IPS-20b (cell line): Measurements from ENCODE around the gene DMBT1.
"Not testable (repeated sequence)": the region's sequence is repeated elsewhere in the genome, so short reads cannot be mapped to it uniquely, and the experiment has no call there.

Experiments used
- H3K27ac ChIP-seq: one replicate; pipeline ENCODE4 v1.5.1; 2013; ENCODE audit warnings: low read length
- H3K27me3 ChIP-seq: 2 replicates; pipeline ENCODE4 v1.6.1; 2013; ENCODE audit warnings: mild to moderate bottlenecking, low read length, inconsistent platforms; ENCODE audit not compliant: insufficient read depth
- H3K36me3 ChIP-seq: 2 replicates; pipeline ENCODE4 v1.6.1; 2013; ENCODE audit warnings: low read depth, mild to moderate bottlenecking, inconsistent platforms, low read length, moderate library complexity; ENCODE audit not compliant: insufficient read depth
- H3K4me1 ChIP-seq: 2 replicates; pipeline ENCODE4 v1.6.1; 2013; ENCODE audit warnings: mild to moderate bottlenecking, control low read depth, inconsistent platforms, low read length, moderate library complexity; ENCODE audit not compliant: insufficient read depth
- H3K4me3 ChIP-seq: 2 replicates; pipeline ENCODE4 v1.5.1; 2013; ENCODE audit warnings: mild to moderate bottlenecking, low read length, inconsistent platforms
- H3K9ac ChIP-seq: 2 replicates; pipeline ENCODE4 v1.6.1; 2013; ENCODE audit warnings: low read depth, mild to moderate bottlenecking, inconsistent platforms, low read length, moderate library complexity
- H3K9me3 ChIP-seq: 2 replicates; pipeline ENCODE4 v1.6.1; 2013; ENCODE audit warnings: mild to moderate bottlenecking, low read depth, low read length, inconsistent platforms; ENCODE audit not compliant: insufficient read depth

DMBT1 gene

DNA sequence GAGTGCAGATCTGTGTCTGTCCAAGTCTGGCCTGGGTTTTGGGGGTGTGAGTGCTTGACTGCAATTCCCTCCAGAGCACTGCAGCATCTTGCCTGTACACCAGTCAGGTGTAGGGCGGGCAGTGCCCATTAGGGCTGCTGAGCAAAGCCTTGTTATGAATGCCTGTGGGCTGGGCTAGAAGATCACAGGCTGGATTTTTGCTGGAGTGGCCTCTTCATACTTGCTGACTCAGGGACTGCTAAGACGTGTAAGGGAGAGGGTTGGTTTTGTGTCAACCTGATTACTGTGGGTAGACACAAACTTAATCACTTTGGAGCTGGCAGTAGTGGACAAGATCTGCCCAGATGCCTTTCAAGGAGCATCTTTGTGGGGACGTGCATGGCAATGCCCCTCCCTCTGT is 29.6 kb downstream of the DMBT1 start:
- Histone ChIP-seq H3K4me3 (no peak overlapping the region), H3K36me3 (no peaks in the 10 kb centered on the region), H3K27ac (no peak overlapping the region), H3K9me3 (no peaks in the 10 kb centered on the region; the same call in 1 of the 2 replicates), H3K27me3 (no peaks in the 10 kb centered on the region), H3K4me1 (no peaks in the 10 kb centered on the region), H3K9ac (no peak overlapping the region)

DNA sequence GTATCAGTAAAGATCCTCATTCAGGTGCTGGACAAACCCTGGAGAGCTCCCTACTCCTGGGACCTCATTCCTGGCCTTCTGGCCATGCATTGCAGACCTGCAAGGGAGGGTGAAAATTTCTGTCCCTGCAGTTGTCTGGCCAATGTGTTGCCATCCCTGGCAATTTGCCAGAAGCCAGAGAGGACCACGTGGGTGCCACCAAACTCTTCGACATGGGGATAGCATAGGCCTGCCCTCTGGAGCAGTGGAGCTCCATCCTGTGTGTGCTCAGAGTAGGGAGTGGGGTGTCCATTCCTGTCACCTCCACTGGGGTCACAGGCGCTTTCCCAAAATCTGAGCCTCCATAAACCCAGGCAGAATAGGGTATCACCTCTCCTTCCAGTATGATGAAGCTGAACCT is 31.2 kb downstream of the DMBT1 start:
- H3K36me3 ChIP-seq = no peaks in the 10 kb centered on the region
- no peaks in the 10 kb centered on the region for H3K4me1 ChIP-seq
- no peak overlapping the region for H3K9ac ChIP-seq
- H3K9me3 ChIP-seq = no peaks in the 10 kb centered on the region
- H3K27ac ChIP-seq = no peak overlapping the region
- H3K27me3 ChIP-seq = no peaks in the 10 kb centered on the region
- no peak overlapping the region for H3K4me3 ChIP-seq

DNA sequence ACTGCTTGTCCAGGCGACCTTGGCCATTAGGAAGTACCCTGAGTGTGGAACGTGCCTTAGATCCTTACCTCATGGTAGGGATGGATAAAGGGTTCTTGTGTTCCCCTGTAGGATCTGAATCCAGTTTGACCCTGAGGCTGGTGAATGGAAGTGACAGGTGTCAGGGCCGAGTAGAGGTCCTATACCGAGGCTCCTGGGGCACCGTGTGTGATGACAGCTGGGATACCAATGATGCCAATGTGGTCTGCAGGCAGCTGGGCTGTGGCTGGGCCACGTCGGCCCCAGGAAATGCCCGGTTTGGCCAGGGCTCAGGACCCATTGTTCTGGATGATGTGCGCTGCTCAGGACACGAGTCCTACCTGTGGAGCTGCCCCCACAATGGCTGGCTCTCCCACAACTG is 31.6 kb downstream of the DMBT1 start:
- Histone ChIP-seq H3K36me3 (no peaks in the 10 kb centered on the region), H3K9ac (no peak overlapping the region), H3K27ac (no peak overlapping the region), H3K9me3 (no peaks in the 10 kb centered on the region), H3K4me1 (no peaks in the 10 kb centered on the region), H3K27me3 (no peaks in the 10 kb centered on the region), H3K4me3 (no peak overlapping the region)

DNA sequence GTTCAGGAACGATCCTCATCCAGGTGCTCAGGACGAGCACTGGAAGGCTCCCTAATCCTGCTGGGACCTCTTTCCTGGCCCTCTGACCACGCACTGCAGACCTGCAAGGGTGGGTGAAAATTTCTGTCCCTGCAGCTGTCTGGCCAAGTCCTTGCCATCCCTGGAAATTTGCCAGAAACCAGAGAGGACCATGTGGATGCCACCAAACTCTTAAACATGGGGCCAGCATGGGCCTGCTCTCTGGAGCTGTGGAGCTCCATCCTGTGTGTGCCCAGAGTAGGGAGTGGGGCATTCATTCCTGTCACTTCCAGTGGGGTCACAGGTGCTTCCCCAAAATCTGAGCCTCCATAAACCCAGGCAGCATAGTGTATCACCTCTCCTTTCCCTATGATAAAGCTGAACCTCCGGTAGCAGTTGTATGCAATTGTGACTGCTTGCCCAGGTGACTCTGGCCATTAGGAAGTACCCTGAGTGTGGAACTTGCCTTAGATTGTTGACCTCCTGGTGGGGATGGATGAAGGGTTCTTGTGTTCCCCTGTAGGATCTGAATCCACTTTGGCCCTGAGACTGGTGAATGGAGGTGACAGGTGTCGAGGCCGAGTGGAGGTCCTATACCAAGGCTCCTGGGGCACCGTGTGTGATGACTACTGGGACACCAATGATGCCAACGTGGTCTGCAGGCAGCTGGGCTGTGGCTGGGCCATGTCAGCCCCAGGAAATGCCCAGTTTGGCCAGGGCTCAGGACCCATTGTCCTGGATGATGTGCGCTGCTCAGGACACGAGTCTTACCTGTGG is 57.1 kb downstream of the DMBT1 start:
- no peak overlapping the region for H3K27ac ChIP-seq
- no peaks in the 10 kb centered on the region for H3K4me1 ChIP-seq
- no peak overlapping the region for H3K9ac ChIP-seq
- no peaks in the 10 kb centered on the region for H3K36me3 ChIP-seq
- H3K27me3 ChIP-seq = no peaks in the 10 kb centered on the region
- H3K9me3 ChIP-seq = peaks cover 5% of the 10 kb centered on the region
- no peak overlapping the region for H3K4me3 ChIP-seq

- Histone ChIP-seq H3K9ac (no peak overlapping the region), H3K27ac (no peak overlapping the region), H3K9me3 (peaks cover 10% of the 10 kb centered on the region), H3K36me3 (no peaks in the 10 kb centered on the region), H3K4me3 (no peak overlapping the region), H3K27me3 (no peaks in the 10 kb centered on the region), H3K4me1 (no peaks in the 10 kb centered on the region)
Measured at GRCh38 chr10:122618461-122619165, 58.1 kb downstream of the DMBT1 start.

DNA sequence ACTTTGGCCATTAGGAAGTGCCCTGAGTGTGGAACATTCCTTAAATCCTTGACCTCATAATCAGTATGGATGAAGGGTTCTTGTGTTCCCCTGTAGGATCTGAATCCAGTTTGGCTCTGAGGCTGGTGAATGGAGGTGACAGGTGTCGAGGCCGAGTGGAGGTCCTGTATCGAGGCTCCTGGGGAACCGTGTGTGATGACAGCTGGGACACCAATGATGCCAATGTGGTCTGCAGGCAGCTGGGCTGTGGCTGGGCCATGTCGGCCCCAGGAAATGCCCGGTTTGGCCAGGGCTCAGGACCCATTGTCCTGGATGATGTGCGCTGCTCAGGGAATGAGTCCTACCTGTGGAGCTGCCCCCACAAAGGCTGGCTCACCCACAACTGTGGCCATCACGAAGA is 60.4 kb downstream of the DMBT1 start:
- not testable (repeated sequence) for H3K9ac ChIP-seq, H3K36me3 ChIP-seq, H3K27me3 ChIP-seq, H3K27ac ChIP-seq, H3K4me3 ChIP-seq, H3K4me1 ChIP-seq
- peaks cover 15% of the 10 kb centered on the region for H3K9me3 ChIP-seq

- H3K27ac ChIP-seq = no peak overlapping the region
- no peaks in the 10 kb centered on the region for H3K27me3 ChIP-seq
- H3K36me3 ChIP-seq = no peaks in the 10 kb centered on the region
- peaks cover 10% of the 10 kb centered on the region for H3K9me3 ChIP-seq
- no peak overlapping the region for H3K4me3 ChIP-seq
- H3K4me1 ChIP-seq = peaks cover 5% of the 10 kb centered on the region; the same call in 1 of the 2 replicates
- no peak overlapping the region for H3K9ac ChIP-seq
Measured at GRCh38 chr10:122624546-122624945, 64.0 kb downstream of the DMBT1 start.

- no peak overlapping the region for H3K4me3 ChIP-seq
- H3K27me3 ChIP-seq = no peaks in the 10 kb centered on the region
- H3K9ac ChIP-seq = no peak overlapping the region
- peaks cover 5% of the 10 kb centered on the region; the same call in 1 of the 2 replicates for H3K4me1 ChIP-seq
- H3K36me3 ChIP-seq = no peaks in the 10 kb centered on the region
- H3K9me3 ChIP-seq = no peaks in the 10 kb centered on the region
- no peak overlapping the region for H3K27ac ChIP-seq
Measured at GRCh38 chr10:122630526-122630925, 70.0 kb downstream of the DMBT1 start.

GRCh38 chr10:122632031-122632430 is 71.5 kb downstream of the DMBT1 start:
- H3K27me3 ChIP-seq = no peaks in the 10 kb centered on the region
- H3K4me3 ChIP-seq = no peak overlapping the region
- no peak overlapping the region for H3K27ac ChIP-seq
- no peak overlapping the region for H3K9ac ChIP-seq
- H3K9me3 ChIP-seq = no peaks in the 10 kb centered on the region
- H3K36me3 ChIP-seq = no peaks in the 10 kb centered on the region
- H3K4me1 ChIP-seq = peaks cover 5% of the 10 kb centered on the region; the same call in 1 of the 2 replicates

GRCh38 chr10:122632576-122632975 is 72.0 kb downstream of the DMBT1 start:
- Histone ChIP-seq H3K4me1 (peaks cover 5% of the 10 kb centered on the region; the same call in 1 of the 2 replicates), H3K27me3 (no peaks in the 10 kb centered on the region), H3K9me3 (no peaks in the 10 kb centered on the region), H3K9ac (no peak overlapping the region), H3K27ac (no peak overlapping the region), H3K36me3 (no peaks in the 10 kb centered on the region), H3K4me3 (no peak overlapping the region)

DNA sequence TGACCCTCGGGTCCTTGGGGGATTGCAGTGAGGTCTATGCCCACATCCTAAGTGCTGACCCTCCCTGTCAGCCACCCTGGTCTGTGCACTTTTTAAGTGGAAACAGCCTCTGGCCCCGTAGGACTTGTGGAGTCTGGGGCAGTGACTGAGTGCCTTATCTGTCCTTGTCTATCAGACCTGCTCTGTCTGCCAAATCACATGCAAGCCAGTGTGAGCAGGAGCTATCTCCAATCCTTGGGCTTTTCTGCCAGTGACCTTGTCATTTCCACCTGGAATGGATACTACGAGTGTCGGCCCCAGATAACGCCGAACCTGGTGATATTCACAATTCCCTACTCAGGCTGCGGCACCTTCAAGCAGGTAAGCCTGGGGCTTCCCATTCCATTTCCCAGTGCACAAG is 76.4 kb downstream of the DMBT1 start:
- Histone ChIP-seq H3K27me3 (no peaks in the 10 kb centered on the region), H3K36me3 (no peaks in the 10 kb centered on the region), H3K9me3 (no peaks in the 10 kb centered on the region), H3K9ac (no peak overlapping the region), H3K4me1 (no peaks in the 10 kb centered on the region), H3K4me3 (no peak overlapping the region), H3K27ac (no peak overlapping the region)

DNA sequence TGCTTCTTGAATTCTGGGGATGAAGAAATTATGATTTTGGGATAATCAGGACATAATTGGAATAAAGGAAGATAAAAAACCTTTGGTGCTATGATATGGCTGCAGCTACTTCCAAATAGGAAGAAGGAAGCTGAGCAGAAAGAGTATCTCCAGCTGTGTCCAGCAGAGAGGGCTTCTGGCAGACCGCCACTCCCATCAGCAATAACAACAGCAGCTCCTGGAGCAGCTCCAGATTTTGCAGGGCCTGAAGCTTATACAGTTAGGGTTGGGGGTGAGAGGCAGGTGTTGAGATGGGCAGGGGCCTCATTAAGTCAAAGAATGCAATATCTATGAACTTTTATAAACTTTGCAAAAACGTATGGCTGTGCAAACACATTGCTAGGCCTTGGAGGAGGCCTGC is 76.8 kb downstream of the DMBT1 start:
- Histone ChIP-seq H3K4me3 (no peak overlapping the region), H3K9ac (no peak overlapping the region), H3K9me3 (no peaks in the 10 kb centered on the region)

More for the DNA sequence above, 76.8 kb downstream of the DMBT1 start:
- Histone ChIP-seq H3K27ac (no peak overlapping the region), H3K4me1 (no peaks in the 10 kb centered on the region), H3K27me3 (no peaks in the 10 kb centered on the region), H3K36me3 (no peaks in the 10 kb centered on the region)
